HG02588 (cell line): ENCODE data around the gene RTP4.
A peak's percentile ranks its signal among the peaks of the same experiment; 100 is the strongest.

Experiments used
- ATAC-seq: cut with Tn5 transposase; IDR thresholded peaks from one replicate; pipeline ENCODE4 v1.9.1; 2021; ENCODE audit warnings: mild to moderate bottlenecking, moderate library complexity; ENCODE audit not compliant: unreplicated experiment

Gene RTP4, protein sequence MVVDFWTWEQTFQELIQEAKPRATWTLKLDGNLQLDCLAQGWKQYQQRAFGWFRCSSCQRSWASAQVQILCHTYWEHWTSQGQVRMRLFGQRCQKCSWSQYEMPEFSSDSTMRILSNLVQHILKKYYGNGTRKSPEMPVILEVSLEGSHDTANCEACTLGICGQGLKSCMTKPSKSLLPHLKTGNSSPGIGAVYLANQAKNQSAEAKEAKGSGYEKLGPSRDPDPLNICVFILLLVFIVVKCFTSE

DNA sequence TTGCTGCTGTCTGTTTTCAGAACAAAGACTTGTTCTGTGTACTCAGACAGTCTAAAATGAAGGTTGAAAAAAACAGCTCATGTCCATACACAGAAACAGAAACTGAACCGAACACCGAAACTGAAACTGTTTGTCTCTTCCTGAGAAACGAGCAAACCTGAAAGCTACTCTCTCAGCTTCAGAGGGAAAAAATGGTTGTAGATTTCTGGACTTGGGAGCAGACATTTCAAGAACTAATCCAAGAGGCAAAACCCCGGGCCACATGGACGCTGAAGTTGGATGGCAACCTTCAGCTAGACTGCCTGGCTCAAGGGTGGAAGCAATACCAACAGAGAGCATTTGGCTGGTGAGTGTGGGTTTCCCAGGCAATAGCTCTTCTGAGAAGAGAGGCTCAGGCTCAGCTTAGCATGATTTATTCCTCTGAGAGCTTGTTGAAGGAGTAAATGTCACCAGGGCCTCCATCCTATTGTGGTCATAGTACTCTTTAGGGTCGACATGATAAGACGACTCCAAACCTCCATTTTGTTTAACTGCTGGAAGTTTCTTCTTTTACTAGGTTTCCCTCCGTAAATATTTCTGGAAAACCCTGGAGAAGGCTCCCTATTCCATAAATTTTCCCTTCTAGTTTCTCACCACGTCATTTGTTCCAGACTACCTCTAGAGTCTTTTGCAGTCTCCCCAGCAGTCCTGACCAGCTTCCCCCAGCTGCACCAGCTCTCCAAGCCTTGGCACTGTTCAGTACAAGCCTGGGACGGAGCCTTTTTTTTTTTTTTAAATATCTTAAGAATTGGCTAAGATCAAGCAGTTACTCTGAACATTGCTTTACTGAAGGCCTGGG, at the start of gene RTP4:
TSS of gene RTP4 (plus strand) at position 135 of the 838 bp plus-strand sequence. CDS start at position 192, 57 bp downstream.
- peak; percentile 95 for ATAC-seq

DNA sequence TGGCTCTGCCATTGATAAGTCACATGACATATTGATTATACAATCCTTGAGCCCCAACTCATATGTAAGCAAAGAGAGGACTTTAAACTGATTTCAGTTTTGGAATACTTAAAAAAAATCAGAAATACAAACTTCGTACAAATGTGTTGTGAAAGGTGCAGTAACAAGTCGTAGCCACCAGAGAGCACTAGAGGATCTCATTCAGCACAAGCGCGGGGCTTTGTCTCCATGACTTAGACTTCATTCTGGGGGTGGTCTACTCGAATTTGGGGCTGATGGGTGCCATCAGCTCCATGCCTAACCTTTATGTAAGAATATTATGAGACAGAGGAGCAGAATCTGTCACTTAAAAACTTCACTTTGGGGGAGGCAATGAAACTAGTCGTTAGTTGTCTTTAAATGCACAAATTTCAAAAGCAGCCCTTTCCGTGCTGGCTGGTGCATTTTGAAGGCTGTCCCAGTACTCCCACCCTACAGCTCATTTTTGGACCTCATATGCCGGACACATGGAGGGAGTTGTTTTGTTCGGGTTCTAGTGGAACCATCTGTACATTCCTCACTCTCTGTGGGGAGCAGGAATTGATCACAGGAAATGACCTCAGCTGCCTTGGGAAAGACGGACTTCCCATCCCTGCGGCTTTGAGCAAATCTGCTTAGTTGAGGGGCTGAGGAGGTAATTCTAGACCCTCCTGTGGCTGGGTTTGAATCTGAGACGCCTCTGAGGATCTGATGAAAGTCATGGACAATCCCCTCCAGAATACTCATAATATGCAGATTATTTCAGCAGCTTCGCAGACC, 49.2 kb upstream of the RTP4 start:
- no peak for ATAC-seq

DNA sequence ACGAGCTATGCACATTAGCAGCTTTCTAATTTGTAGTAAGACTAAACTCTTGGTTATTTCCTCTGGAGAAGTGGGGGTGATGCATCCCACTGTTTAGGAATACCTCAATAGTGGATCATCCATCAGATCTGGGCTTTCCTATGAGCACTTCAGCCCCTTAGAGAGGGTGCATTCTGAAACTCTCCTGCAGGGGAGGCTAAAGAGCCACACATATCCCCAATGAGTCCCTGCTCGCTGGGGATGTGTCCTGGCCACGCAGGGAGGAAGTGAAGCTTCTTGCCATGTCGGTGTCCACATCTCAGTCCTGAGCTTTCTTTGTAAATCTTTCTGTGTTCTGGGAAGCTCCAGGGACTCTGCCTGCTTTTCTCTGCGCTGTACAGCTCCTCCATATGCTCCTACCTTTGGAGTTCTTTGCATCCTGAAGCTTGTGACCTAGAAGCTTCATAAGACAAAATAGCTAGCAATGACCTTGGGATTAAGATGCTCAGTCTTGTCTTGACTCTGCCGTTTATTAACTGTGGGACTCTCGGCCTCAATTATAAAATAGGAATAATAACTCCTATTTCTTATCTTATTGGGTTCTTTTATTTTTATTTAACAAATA, 48.4 kb upstream of the RTP4 start:
- no peak for ATAC-seq

DNA sequence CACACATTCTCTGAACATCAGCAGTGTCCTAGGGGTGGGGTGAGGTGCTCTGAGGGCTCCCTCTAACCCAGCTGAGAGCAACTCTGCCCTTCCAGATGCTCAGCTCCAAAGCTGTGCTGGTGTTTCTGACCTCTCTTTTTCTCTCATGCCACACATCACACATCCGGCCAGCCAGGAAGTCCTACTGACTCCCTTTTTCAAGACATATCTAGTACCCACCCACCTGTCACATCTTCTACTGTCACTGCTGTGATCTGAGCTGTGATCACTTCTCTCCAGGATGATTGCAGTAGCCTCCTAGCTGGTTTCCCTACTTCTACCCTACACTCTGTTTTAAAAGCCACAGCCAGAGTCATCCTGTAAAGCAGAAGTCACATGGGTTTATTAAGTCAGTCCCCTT, 46.4 kb upstream of the RTP4 start:
- no peak for ATAC-seq

DNA sequence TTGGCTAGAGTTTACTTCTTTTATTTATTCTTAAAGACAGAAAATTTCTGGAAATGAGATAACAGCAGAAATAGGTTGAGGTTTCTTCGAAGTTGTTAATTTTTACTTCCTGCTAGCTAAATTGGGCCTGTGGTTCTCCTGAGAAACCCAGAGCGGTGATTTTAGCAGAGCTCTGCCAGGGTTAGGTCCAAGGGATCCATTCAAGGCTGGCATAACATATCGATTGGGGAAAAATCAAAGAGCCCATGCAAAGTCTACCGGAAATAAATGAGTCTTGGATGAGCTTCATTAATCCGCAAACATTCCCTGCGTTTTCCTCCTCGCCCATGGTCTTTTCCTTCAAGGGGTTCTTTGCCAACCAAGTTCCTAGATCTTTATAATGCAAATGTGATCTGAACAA, 45.9 kb upstream of the RTP4 start:
- no peak for ATAC-seq

DNA sequence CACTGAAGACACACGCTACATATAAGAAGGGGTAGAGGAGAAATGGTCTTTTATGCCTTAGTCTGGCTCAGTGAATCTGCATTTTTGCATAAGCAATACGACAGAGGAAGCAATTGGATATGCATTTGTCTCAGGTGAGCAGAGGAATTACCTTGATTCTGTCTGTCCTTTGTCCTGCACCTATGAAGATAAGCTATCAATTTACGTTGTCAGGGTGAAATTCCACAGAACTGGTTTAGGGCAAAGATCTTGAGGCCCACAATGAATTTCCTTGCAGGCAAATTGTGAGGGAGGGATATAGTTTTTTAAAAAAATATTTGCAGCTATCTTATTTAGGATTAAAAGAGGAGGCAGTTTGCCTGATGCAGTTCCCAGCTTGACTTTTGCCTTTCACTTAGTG, 45.1 kb upstream of the RTP4 start:
- ATAC-seq = no peak

DNA sequence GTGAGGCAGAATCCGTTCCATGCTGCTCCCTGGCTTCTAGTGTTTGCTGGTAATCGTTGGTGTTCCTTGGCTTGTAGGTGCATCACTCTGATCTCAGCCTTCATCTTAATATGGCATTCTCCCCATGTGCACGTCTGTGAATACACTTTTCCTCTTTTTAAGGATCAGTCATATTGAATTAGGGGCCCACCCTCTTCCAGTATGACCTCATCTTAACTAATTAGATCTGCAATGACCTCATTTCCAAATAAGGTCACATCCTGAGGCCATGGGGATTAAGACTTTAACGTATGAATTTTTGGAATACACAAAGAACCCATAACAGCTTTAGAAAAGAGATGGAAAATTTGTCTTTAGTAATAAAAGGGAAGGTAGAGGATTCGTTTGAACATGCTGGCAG, 42.6 kb upstream of the RTP4 start:
- ATAC-seq = no peak

DNA sequence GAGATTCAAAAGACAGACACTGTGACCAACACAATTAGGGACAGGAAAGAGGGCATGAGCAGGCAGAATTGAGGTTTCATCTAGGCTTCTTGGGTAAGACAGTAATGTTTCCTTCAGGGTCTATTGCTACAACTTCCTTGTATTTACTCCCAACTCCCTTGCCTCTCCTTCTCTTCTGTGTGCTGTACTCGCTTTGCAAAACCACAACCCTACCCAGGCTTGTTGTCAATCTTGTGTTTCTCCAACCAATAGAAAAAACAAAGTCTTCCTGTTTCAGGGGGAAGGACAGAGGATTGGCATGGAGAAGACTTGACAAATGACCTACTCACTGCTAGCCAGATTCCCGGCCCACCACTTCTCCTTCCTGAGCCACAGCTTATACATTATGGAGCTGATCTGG, 40.3 kb upstream of the RTP4 start:
- ATAC-seq = no peak

DNA sequence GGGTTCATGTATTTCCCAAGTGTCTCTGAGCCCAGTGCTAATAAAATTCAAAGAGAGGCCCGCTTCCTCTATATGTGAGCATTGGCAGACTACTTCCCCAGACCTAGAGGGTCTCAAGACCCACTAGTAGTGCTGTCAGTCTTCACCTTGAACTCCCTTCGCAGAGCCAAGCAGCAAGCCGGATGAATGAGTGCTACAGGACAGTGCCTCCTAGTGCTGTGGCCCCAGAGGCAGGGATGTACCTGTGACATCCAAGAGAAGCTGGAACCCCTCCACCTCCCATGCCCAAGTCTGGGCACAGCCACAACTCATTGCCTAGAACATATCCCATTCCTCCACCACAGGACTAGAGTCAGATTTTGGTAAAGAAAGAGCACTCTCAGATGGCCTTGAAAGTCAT, 39.5 kb upstream of the RTP4 start:
- ATAC-seq = no peak

DNA sequence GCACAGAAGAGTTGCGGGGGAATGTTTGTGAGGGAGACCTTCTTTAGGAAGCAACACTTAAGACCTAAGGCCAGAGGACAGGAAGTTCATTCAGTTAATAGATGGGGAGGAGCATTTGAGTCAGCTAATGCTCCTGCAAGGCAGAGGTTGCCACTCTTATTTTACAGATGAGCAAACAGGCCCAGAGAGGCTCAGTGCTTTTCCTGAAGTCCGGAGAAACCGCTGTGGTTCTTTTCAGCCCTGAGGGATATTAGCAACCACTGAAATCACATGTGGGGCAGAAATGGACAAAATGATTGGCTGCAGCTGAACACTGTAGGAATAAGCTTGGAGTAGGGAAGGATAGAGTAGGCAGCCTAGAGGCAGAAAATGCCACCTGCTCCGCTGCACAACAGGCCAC, 33.3 kb upstream of the RTP4 start:
- no peak for ATAC-seq

DNA sequence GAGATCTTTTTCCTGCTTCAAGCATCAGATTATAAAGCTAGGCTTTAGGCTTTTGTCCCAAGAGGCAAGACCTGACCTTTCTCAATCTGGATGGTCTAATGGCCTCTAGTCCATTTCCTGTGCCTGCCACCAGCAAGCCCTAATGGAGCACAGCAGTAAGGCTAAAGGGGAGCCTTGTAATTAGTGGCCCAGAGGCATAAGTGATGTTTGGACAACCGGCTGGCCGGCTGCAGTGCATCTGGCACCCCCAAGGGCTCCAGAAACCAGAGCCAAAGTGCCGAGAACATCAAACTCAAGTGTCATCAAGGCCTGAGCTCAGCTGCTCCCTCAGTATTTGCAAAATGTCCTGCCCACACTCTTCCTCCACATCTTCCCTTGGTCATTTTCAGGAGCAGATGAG, 31.9 kb upstream of the RTP4 start:
- ATAC-seq = no peak

DNA sequence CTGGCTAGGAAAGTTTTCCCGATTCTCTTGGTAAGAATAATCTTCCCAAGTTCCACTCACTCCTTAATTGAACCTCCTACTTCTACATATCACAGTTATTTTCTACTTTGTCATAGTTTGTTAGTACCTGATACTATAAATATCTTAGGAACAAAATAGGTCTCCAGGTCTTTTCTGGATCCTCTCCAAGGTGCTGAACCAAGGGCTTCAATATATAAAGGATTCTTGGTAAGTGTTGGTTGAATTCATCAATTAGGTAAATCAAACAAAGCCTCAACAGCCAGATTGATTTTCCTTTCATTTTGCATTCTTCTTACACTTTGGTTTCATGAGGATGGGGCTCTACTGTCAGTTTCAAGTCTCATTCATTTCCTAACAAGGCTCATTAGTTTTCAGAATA, 27.6 kb upstream of the RTP4 start:
- ATAC-seq = no peak

DNA sequence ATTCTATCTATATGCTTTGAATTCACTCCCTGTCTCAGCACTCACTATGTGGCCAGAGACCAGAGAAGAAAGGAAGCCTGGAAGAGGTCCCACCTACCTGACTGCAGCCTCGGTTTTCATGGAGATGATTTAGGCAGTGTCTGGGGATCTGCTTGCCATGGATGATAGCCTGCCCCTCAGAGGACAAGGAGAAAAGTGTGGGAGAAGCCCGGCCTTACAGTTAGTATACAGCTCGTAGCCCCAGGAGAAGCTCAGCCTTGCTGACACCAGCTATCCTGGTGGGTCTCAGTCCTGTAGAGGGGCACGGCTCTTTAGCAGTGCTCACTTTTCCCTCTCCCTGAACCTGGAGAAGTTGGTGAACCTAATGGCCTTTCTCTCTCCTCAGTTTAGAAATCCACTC, 25.9 kb upstream of the RTP4 start:
- no peak for ATAC-seq

DNA sequence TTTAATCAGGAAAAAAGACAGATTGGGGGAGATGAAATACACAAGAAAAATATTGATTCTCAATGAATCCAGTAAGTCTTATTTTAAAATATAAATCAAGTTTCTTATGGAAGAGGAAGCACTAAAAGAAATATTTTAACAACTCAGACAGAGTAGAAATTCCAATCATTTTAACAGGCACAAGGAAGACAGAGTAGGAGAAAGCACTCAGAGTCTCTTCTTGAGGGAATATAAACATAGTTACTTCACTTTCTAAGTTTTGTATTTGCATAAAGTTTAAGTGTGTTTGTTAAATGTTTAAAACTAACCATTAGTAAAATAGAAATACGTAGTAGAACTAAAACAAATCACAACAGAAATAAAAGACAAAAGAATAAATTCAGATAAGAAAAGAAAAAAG, 24.5 kb upstream of the RTP4 start:
- ATAC-seq = no peak

DNA sequence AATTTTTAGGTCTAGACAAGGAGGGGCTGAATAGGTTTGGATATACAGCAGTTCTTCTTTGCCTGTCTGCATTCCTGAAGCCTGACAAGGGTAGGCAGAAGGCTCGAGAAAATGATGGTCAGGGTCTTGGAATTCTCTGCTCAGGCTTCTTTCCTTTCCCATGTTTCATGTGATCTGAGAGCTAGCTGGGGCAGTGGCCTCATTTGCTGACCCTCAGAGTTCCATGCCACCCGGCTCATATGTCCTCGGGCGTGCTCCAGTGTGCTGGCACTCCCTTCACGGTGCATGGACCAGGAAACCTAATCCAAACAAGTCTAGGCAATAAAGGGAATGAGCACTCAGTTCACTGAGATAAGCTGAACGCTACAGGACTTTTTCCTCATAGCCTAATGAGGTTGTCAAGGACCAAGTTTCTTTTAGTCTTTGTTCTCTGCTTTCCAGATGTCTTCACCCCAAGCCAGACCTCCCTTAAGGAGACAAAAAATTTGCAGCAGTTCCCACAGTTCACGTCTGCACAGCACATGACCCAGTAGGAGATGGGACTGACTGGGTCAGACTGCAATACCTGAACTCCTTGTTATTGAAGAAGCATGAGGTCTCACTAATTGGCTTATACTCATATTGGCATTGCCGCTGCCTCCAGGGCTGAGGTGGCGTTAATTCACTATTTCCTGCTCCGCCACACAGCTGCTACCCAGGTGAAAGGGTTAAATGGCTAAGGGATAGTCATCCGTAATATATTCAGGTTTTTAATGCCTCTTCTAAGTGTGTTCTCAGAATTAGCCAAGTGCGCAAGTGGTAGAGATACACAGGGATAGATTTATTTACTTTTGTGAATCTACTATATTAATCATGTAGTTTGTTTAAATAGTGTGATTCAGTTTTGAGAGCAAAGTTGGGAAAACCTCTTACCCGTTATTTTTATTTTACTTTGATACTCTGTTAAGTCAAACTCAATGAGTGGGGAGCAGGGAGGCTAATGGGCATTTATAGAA, 15.3 kb upstream of the RTP4 start:
- ATAC-seq = no peak

DNA sequence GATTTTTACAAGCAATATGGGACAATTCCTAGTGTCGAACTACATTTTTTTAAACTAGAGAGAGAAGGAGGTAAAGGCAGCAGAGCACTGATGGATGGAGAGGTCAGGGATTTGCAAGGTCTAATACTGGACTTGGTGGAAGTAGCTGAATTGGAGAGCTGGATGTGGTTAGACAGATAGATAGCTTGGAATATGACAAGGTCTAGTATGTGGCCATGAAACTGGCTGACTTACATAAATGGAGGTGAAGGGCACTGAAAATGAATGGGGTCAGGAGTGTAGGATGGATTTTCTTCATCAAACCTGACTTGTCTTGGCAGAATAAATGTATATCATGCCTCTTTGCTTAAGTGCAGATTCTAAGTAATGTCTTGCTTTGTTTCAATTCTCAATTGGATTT, 10.1 kb upstream of the RTP4 start:
- no peak for ATAC-seq

DNA sequence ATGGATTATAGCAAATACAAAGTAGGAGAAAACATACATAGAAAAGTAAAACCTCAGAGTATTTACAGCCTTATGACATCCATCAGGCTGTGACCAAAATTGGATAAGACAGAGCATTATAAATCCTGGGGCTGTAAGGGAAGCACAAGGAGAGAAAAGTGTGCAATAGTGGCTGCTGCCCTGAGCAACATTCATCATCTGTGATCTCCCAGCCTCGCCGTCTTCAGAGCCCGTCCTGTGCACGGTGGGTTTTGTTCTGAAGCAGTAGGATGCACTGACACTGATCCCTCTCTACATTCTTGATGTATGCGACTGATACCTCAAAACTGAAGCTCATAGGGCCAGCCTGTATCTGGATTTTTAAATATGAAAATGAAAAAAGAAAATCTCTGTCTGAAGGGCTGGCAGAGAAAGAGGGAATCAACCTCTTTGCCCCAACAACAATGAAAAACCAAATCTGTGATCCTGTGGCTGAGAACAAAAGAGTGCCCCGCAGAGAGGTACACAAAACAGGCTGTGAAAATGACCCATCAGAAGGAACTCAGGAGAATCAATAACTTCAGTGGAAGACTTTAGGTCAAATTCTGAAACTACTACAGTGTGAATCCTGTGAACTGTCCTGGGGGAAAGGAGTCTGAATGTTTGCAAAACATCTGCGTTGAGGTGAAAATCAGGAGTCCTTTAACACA, 8.2 kb upstream of the RTP4 start:
- no peak for ATAC-seq

DNA sequence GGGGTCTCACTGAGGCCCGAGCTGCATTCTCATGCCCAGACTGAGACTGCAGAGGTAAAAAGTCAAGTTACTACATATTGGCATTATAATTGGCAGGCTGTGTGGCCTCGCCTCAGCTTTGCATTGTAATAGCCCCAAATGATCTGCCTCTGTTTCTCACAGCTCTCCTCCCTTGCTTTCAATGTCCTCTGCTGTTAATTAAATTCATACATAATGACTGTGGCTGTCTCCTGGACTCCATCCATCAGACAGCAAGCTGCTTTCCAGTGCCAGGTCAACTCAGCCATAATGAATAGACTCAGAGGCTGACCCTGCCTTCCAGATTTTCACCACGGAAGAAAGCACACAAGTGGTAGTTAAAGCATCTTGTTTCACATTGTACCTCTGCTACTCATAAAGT, 7.6 kb upstream of the RTP4 start:
- no peak for ATAC-seq

DNA sequence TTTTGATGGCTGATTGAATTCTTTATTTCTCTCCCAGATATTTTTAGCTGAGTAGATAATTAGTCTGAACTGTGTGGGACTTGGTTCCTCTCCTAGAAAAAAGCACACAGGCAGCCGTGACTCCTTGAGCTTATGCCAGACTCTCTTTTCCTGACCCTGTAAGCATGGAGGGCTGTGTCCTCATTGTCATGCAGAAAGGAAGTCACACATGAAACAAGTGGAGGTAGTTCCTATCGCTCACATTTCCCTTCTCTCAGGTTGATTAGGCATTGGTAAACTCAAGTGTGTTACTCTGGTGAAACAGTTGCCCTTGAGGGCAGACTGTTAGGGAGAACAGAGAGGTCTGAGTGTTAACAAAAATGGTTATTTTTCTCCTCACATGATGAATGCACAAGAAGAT, 6.3 kb upstream of the RTP4 start:
- ATAC-seq = no peak
